B cell (primary cell): ENCODE measurements around the gene CDYL2. TPM values are rescaled to one million over a fixed set of nuclear protein-coding genes. Genes with fewer than 3 reads are reported as not detected.

ENCODE experiments used
- ATAC-seq: fragments of 200-7000 bp; cut with Tn5 transposase; one replicate; pipeline ENCODE4 v1.10.0; 2021; ENCODE audit warnings: low read depth, mild to moderate bottlenecking, moderate number of reproducible peaks, moderate library complexity
- CTCF ChIA-PET: fragments of 350-600 bp; sonication (Branson Sonifier 250); formaldehyde crosslinking; loops from one replicate; lab custom pipeline; 2021; ENCODE audit warnings: antibody characterized with exemption, inconsistent platforms; lab: Charles Lee
- POLR2A ChIA-PET: fragments of 350-600 bp; sonication (Branson Sonifier 250); formaldehyde crosslinking; loops from one replicate; lab custom pipeline; 2021; ENCODE audit warnings: antibody characterized with exemption; lab: Charles Lee
- DNase-seq: peaks from one replicate; pipeline ENCODE4 v3.0.0; 2013
- H2AFZ ChIP-seq: 2 replicates; pipeline ENCODE4 v1.6.1; 2012; ENCODE audit warnings: mild to moderate bottlenecking, low read depth, low read length; ENCODE audit not compliant: insufficient read depth, poor library complexity, severe bottlenecking
- H3K27ac ChIP-seq, 2 donors: 1 replicate in 1 of 2; 2 replicates in 1 of 2; pipeline ENCODE4 v1.5.1; 2012 to 2013; ENCODE audit warnings: low read length in 2 of 2, mild to moderate bottlenecking in 2 of 2, moderate library complexity in 1 of 2
- H3K27me3 ChIP-seq, 4 experiments: fragments of 200-600 bp in 1 of 4; sonication (generic) in 1 of 4; replicated peaks in 1 of 4; 1 replicate in 2 of 4; 2 replicates in 2 of 4; pipeline versions ENCODE4 v1.6.1 to v1.7.0; 2013 to 2016; ENCODE audit warnings: low read length in 3 of 4, mild to moderate bottlenecking in 2 of 4, mixed read lengths in 1 of 4, moderate library complexity in 1 of 4; ENCODE audit not compliant: insufficient read depth in 4 of 4, control insufficient read depth in 3 of 4; ENCODE audit errors: control extremely low read depth in 1 of 4
- H3K36me3 ChIP-seq, 2 experiments: replicated peaks in 1 of 2; 1 replicate in 1 of 2; 2 replicates in 1 of 2; pipeline versions ENCODE4 v1.6.1 to v1.7.1; 2013; ENCODE audit warnings: low read length in 1 of 2; ENCODE audit not compliant: insufficient read depth in 2 of 2, control insufficient read depth in 1 of 2; ENCODE audit errors: control extremely low read depth in 1 of 2, extremely low read depth in 1 of 2
- H3K4me1 ChIP-seq, 2 donors: fragments of 200-600 bp in 1 of 2; sonication (generic) in 1 of 2; 1 replicate in 1 of 2; 2 replicates in 1 of 2; pipeline versions ENCODE4 v1.5.1 to v1.6.1; 2013 to 2017; ENCODE audit warnings: low read length in 2 of 2; ENCODE audit not compliant: control insufficient read depth in 2 of 2, insufficient read depth in 2 of 2
- H3K4me2 ChIP-seq: replicated peaks from 2 replicates; pipeline ENCODE3; 2012; ENCODE audit warnings: mild to moderate bottlenecking, low read depth, low read length; ENCODE audit not compliant: poor library complexity, severe bottlenecking
- H3K4me3 ChIP-seq, 5 experiments: fragments of 200-600 bp in 1 of 5; sonication (generic) in 1 of 5; 1 replicate in 3 of 5; 2 replicates in 2 of 5; pipeline versions ENCODE4 v1.5.1 to v1.7.0; 2011 to 2016; ENCODE audit warnings: low read length in 4 of 5, mild to moderate bottlenecking in 4 of 5, low read depth in 2 of 5, control low read depth in 1 of 5, moderate library complexity in 1 of 5; ENCODE audit not compliant: insufficient read depth in 1 of 5; ENCODE audit errors: control extremely low read depth in 1 of 5, extremely low read depth in 1 of 5
- H3K79me2 ChIP-seq: fragments of 200-600 bp; sonication (generic); one replicate; pipeline ENCODE4 v1.6.0; 2016; ENCODE audit warnings: low read length; ENCODE audit not compliant: control insufficient read depth, insufficient read depth
- H3K9ac ChIP-seq: fragments of 200-600 bp; sonication (generic); 2 replicates; pipeline ENCODE4 v1.6.1; 2017; ENCODE audit warnings: mild to moderate bottlenecking, low read length, moderate library complexity
- H3K9me3 ChIP-seq, 3 donors: one replicate each; pipeline versions ENCODE4 v1.6.1 to v1.7.1; 2013; ENCODE audit warnings: low read length in 2 of 3; ENCODE audit not compliant: control insufficient read depth in 2 of 3, insufficient read depth in 1 of 3; ENCODE audit errors: control extremely low read depth in 1 of 3
- H4K20me1 ChIP-seq: 2 replicates; pipeline ENCODE4 v1.6.0; 2012; ENCODE audit warnings: mild to moderate bottlenecking, low read length; ENCODE audit not compliant: insufficient read depth, control insufficient read depth, poor library complexity, severe bottlenecking
- H3K27ac Mint-ChIP-seq: one replicate; pipeline ENCODE4 v1.8.0; 2021; ENCODE audit warnings: mixed read lengths
- H3K27me3 Mint-ChIP-seq: one replicate; pipeline ENCODE4 v1.8.0; 2021; ENCODE audit warnings: mixed read lengths
- H3K4me1 Mint-ChIP-seq: one replicate; pipeline ENCODE4 v1.8.0; 2021; ENCODE audit warnings: mixed read lengths
- H3K4me3 Mint-ChIP-seq: one replicate; pipeline ENCODE4 v1.8.0; 2021; ENCODE audit warnings: mixed read lengths
- H3K9me3 Mint-ChIP-seq: one replicate; pipeline ENCODE4 v1.8.0; 2022; ENCODE audit warnings: mixed read lengths; ENCODE audit not compliant: insufficient read depth
- EZH2 ChIP-seq: IDR thresholded peaks from 2 replicates; pipeline ENCODE4 v1.6.1; 2012; ENCODE audit warnings: borderline replicate concordance, low read depth, mild to moderate bottlenecking, moderate library complexity, low read length; ENCODE audit not compliant: insufficient read depth, poor library complexity, severe bottlenecking
- WGBS: methylation state at CpG from one replicate; pipeline ENCODE4 v1.1.5; 2013; ENCODE audit warnings: missing lambda C conversion rate; ENCODE audit not compliant: insufficient coverage; 5-methylcytosine and 5-hydroxymethylcytosine counted together
- intact Hi-C: fragments of 100-400 bp; cut with micrococcal nuclease; formaldehyde crosslinking; loops from one replicate; pipeline ENCODE4 v1.10.0; 2022
- polyA plus RNA-seq: library from polyadenylated mRNA; depleted of rRNA; stranded (reverse); fragments of >200 nt; gene quantifications from 2 replicates; pipeline ENCODE4 v1.2.3, GENCODE V29; 2012
- total RNA-seq, 2 donors: library from RNA; stranded (reverse); fragments of 120-200 nt in 1 of 2; gene quantifications; 1 replicate in 1 of 2; 2 replicates in 1 of 2; pipeline versions ENCODE4 v1.2.3 to v1.2.4, GENCODE V29; 2013 to 2022
- TF ChIP-seq, protein P1 (sequence below): fragments of 200-600 bp; IDR thresholded peaks from one replicate; pipeline ENCODE4 v1.8.0; 2022; ENCODE audit warnings: antibody characterized with exemption, mild to moderate bottlenecking

Gene CDYL2
- total and polyA plus RNA-seq, 2 donors (not counting 1 experiment from before 2014, with no cell fraction given): 0.66 to 6.6 TPM

DNA sequence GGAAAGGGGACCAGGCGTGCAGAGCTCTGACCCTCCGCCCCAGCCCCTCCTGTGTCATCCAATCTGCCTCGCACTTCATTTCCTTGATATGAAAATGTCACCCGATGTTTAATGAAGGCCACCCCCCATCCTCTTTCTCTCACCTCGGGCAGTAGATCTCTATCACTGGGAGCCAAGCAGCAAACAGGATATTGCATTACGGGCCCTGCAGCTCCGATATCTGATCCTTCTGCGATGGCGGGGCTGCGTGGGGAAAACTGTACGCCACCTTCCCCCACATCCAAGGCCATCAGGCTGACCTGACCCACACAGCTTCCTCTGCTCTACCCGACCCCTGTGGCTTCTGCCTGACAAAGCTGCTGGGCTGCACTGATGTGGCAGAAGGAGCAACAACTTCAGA is 188.7 kb downstream of the CDYL2 start:
- Mint-ChIP-seq H3K9me3 (no peaks in the 10 kb centered on the region), H3K4me3 (no peak overlapping the region), H3K27me3 (no peaks in the 10 kb centered on the region), H3K4me1 (no peaks in the 10 kb centered on the region), H3K27ac (no peak overlapping the region)
- Histone ChIP-seq H3K79me2 (no peaks in the 10 kb centered on the region), H4K20me1 (no peaks in the 10 kb centered on the region), H3K36me3 (no peaks in the 10 kb centered on the region), H3K9ac (no peak overlapping the region), H3K27ac (no peak overlapping the region), H3K4me3 (no peak overlapping the region), H3K4me1 (no peaks in the 10 kb centered on the region), H2AFZ (no peak overlapping the region), H3K27me3 (no peaks in the 10 kb centered on the region), H3K4me2 (no peak overlapping the region), H3K9me3 (no peaks in the 10 kb centered on the region)
- TF ChIP-seq, protein P1, sequence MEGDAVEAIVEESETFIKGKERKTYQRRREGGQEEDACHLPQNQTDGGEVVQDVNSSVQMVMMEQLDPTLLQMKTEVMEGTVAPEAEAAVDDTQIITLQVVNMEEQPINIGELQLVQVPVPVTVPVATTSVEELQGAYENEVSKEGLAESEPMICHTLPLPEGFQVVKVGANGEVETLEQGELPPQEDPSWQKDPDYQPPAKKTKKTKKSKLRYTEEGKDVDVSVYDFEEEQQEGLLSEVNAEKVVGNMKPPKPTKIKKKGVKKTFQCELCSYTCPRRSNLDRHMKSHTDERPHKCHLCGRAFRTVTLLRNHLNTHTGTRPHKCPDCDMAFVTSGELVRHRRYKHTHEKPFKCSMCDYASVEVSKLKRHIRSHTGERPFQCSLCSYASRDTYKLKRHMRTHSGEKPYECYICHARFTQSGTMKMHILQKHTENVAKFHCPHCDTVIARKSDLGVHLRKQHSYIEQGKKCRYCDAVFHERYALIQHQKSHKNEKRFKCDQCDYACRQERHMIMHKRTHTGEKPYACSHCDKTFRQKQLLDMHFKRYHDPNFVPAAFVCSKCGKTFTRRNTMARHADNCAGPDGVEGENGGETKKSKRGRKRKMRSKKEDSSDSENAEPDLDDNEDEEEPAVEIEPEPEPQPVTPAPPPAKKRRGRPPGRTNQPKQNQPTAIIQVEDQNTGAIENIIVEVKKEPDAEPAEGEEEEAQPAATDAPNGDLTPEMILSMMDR: no peak
- TF ChIP-seq EZH2: no peak
- ChIA-PET CTCF (no interaction called here), POLR2A (no interaction called here)
- intact Hi-C loops: no loop called here
- WGBS: 99% methylated on average over 12 of the region's 12 CpGs
- DNase-seq (no peak), ATAC-seq (no peak)

DNA sequence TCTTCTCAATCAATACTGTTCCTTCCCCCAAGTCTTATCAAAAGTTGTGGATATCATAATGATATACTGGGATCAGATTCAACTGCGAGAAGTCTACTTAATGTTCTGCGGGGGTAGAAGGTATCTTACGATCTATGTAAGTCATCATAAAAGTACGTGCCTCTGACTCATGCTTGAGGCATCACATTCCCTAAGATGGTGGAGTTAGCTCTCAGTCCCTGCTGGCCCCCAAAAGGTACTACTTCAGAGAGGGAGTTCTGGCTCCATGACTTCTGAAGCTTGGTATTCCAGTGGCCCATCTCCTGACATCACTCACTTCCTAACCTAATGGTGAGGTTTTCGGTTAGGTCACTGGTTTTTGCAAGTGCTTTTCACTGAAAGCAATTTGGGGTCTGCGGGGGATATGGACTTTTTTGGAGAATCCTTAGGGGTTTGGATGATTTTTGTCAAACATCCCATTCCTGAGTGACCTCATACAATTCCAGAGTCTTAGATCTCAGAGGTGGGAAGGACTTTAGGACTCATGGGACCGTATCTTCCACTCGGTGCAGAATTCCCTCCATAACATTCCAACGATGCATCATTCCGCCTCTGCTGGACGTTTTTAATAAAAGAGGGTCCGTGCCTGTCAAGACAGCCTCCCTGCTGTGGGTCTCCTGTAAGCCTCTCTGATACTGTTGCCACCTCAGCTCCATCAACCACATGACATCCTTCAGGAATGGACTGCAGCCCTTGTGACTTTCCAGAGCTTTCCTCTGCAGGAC is 189.3 kb downstream of the CDYL2 start:
- no peaks in the 10 kb centered on the region for H3K27me3 Mint-ChIP-seq

More for the DNA sequence above, 189.3 kb downstream of the CDYL2 start:
- ATAC-seq: no peak
- Histone ChIP-seq H3K4me1 (no peaks in the 10 kb centered on the region), H3K79me2 (no peaks in the 10 kb centered on the region), H3K9ac (no peak overlapping the region), H3K4me3 (no peak overlapping the region), H4K20me1 (no peaks in the 10 kb centered on the region), H3K9me3 (no peaks in the 10 kb centered on the region), H3K36me3 (no peaks in the 10 kb centered on the region), H3K27me3 (no peaks in the 10 kb centered on the region), H3K4me2 (no peak overlapping the region), H3K27ac (no peak overlapping the region), H2AFZ (no peak overlapping the region)
- no peak for DNase-seq
- ChIA-PET CTCF (interaction anchor here (0.6 kb wide), 1 partner anchor 41 kb away, joined by 4 read pairs; no protein-coding TSS in a partner anchor), POLR2A (no interaction called here)
- Mint-ChIP-seq H3K4me1 (no peaks in the 10 kb centered on the region), H3K27ac (no peak overlapping the region), H3K9me3 (no peaks in the 10 kb centered on the region), H3K4me3 (no peak overlapping the region)
- TF ChIP-seq, protein P1: no peak
- TF ChIP-seq EZH2: no peak
- intact Hi-C loops: no loop called here
- 95% methylated on average over 9 of the region's 12 CpGs for WGBS
